H1 (cell line): Measurements from ENCODE around the gene AP1G2. TPM values are rescaled to one million over a fixed set of nuclear protein-coding genes. Genes with fewer than 3 reads are reported as not detected.
A peak's percentile ranks its signal among the peaks of the same experiment; 100 is the strongest.

Source experiments
- CTCF ChIA-PET: fragments of 300-600 bp; sonication (Branson Sonifier 250); formaldehyde crosslinking; loops from one replicate; lab custom pipeline; 2021; ENCODE audit not compliant: partially characterized antibody; lab: Charles Lee
- POLR2A ChIA-PET: fragments of 300-600 bp; sonication (Branson Sonifier 250); formaldehyde crosslinking; loops from one replicate; lab custom pipeline; 2021; ENCODE audit warnings: inconsistent platforms; ENCODE audit not compliant: partially characterized antibody; lab: Charles Lee
- DNase-seq, 2 experiments: peaks; one replicate each; pipeline versions ENCODE4 v3.0.0 to v3.0.0-alpha.2; 2010 to 2022; ENCODE audit warnings: low spot score in 2 of 2, low read depth in 1 of 2, mixed read lengths in 1 of 2
- FAIRE-seq: peaks from 2 replicates; lab custom pipeline; 2011; peaks lifted over from hg19 to GRCh38; lab: Jason Lieb, UNC
- H2AFZ ChIP-seq: 2 replicates; pipeline ENCODE4 v1.8.1; 2012; ENCODE audit warnings: low read length, inconsistent platforms
- H2AK5ac ChIP-seq: 2 replicates; pipeline ENCODE4 v1.6.1; 2013; ENCODE audit warnings: low read depth, low read length
- H2BK120ac ChIP-seq: replicated peaks from 2 replicates; pipeline ENCODE3; 2013; ENCODE audit warnings: low read depth, low read length, inconsistent platforms
- H2BK12ac ChIP-seq: 2 replicates; pipeline ENCODE4 v1.6.1; 2013; ENCODE audit warnings: low read depth, low read length
- H2BK15ac ChIP-seq: 2 replicates; pipeline ENCODE4 v1.6.1; 2013; ENCODE audit warnings: low read length
- H2BK20ac ChIP-seq: 2 replicates; pipeline ENCODE4 v1.6.1; 2013; ENCODE audit warnings: low read length
- H2BK5ac ChIP-seq: 2 replicates; pipeline ENCODE4 v1.6.1; 2013; ENCODE audit warnings: low read depth, low read length
- H3K14ac ChIP-seq: 2 replicates; pipeline ENCODE4 v1.6.1; 2013; ENCODE audit warnings: inconsistent platforms; ENCODE audit not compliant: insufficient read length
- H3K18ac ChIP-seq: 2 replicates; pipeline ENCODE4 v1.6.1; 2013; ENCODE audit warnings: low read length; ENCODE audit errors: extremely low read depth
- H3K23ac ChIP-seq: 2 replicates; pipeline ENCODE4 v1.6.1; 2013; ENCODE audit warnings: inconsistent platforms; ENCODE audit not compliant: insufficient read length
- H3K23me2 ChIP-seq: 2 replicates; pipeline ENCODE4 v1.6.1; 2013; ENCODE audit warnings: low read depth, low read length
- H3K27ac ChIP-seq: 2 replicates; pipeline ENCODE4 v1.6.1; 2011; ENCODE audit warnings: low read depth, low read length, inconsistent platforms
- H3K27me3 ChIP-seq, 4 experiments: replicated peaks in 1 of 4; 1 replicate in 1 of 4; 2 replicates in 3 of 4; pipeline versions ENCODE4 v1.6.1 to v1.8.1; 2011 to 2013; ENCODE audit warnings: low read length in 3 of 4, mild to moderate bottlenecking in 3 of 4, inconsistent platforms in 2 of 4, mixed read lengths in 2 of 4, moderate library complexity in 1 of 4; ENCODE audit not compliant: control insufficient read depth in 3 of 4, insufficient read depth in 3 of 4; ENCODE audit errors: extremely low read depth in 1 of 4
- H3K36me3 ChIP-seq, 4 experiments: 2 replicates each; pipeline versions ENCODE4 v1.6.1 to v1.8.1; 2011 to 2013; ENCODE audit warnings: mild to moderate bottlenecking in 4 of 4, low read length in 3 of 4, moderate library complexity in 2 of 4, control low read depth in 1 of 4, inconsistent platforms in 1 of 4; ENCODE audit not compliant: insufficient read depth in 4 of 4, control insufficient read depth in 2 of 4
- H3K4ac ChIP-seq: replicated peaks from 2 replicates; pipeline ENCODE3; 2013; ENCODE audit warnings: low read length, low read depth, mixed read lengths, inconsistent platforms; ENCODE audit not compliant: insufficient read length
- H3K4me1 ChIP-seq, 4 experiments: replicated peaks in 1 of 4; 1 replicate in 1 of 4; 2 replicates in 3 of 4; pipeline versions ENCODE4 v1.6.1 to v1.8.1; 2011 to 2013; ENCODE audit warnings: low read length in 3 of 4, inconsistent platforms in 2 of 4, mixed read lengths in 1 of 4; ENCODE audit not compliant: insufficient read depth in 4 of 4, control insufficient read depth in 3 of 4
- H3K4me2 ChIP-seq, 2 experiments: 2 replicates each; pipeline versions ENCODE4 v1.6.1 to v1.8.1; 2011 to 2013; ENCODE audit warnings: low read depth in 2 of 2, low read length in 2 of 2, control low read depth in 1 of 2, inconsistent platforms in 1 of 2, mild to moderate bottlenecking in 1 of 2; ENCODE audit not compliant: insufficient read depth in 1 of 2
- H3K4me3 ChIP-seq, 4 experiments: fragments of 200-600, 300-600 bp in 1 of 4; sonication (generic), shearing (Covaris generic), sonication (Bioruptor Twin) in 1 of 4; 2 replicates each; pipeline versions ENCODE4 v1.5.1 to v1.8.1; 2011 to 2016; ENCODE audit warnings: low read length in 4 of 4, low read depth in 3 of 4, control low read depth in 2 of 4, inconsistent platforms in 2 of 4, mild to moderate bottlenecking in 2 of 4, mixed read lengths in 1 of 4, moderate library complexity in 1 of 4; ENCODE audit not compliant: insufficient read depth in 2 of 4; ENCODE audit errors: extremely low read depth in 1 of 4
- H3K56ac ChIP-seq: replicated peaks from 2 replicates; pipeline ENCODE3; 2013; ENCODE audit warnings: low read depth, mild to moderate bottlenecking, mixed read lengths, low read length, inconsistent platforms; ENCODE audit not compliant: insufficient read length
- H3K79me1 ChIP-seq: 2 replicates; pipeline ENCODE4 v1.6.1; 2013; ENCODE audit warnings: low read depth, low read length, control low read depth
- H3K79me2 ChIP-seq, 2 experiments: 2 replicates each; pipeline versions ENCODE4 v1.6.1 to v1.8.1; 2012 to 2013; ENCODE audit warnings: low read length in 2 of 2, mild to moderate bottlenecking in 2 of 2, inconsistent platforms in 1 of 2; ENCODE audit not compliant: insufficient read depth in 2 of 2, control insufficient read depth in 1 of 2
- H3K9ac ChIP-seq, 4 experiments: replicated peaks in 1 of 4; 1 replicate in 1 of 4; 2 replicates in 3 of 4; pipeline versions ENCODE4 v1.6.1 to v1.8.1; 2011 to 2013; ENCODE audit warnings: low read depth in 3 of 4, low read length in 3 of 4, control low read depth in 2 of 4, mild to moderate bottlenecking in 2 of 4, moderate library complexity in 2 of 4, inconsistent platforms in 1 of 4; ENCODE audit errors: extremely low read depth in 1 of 4
- H3K9me3 ChIP-seq, 2 experiments: 2 replicates each; pipeline versions ENCODE4 v1.6.1 to v1.8.1; 2012 to 2013; ENCODE audit warnings: mild to moderate bottlenecking in 2 of 2, moderate library complexity in 2 of 2, control low read depth in 1 of 2, inconsistent platforms in 1 of 2, low read depth in 1 of 2, low read length in 1 of 2, mixed read lengths in 1 of 2; ENCODE audit not compliant: insufficient read depth in 2 of 2
- H4K20me1 ChIP-seq, 2 experiments: replicated peaks in 1 of 2; 2 replicates each; pipeline versions ENCODE3 to v1.8.1; 2011 to 2013; ENCODE audit warnings: inconsistent platforms in 2 of 2, low read length in 2 of 2, mild to moderate bottlenecking in 1 of 2; ENCODE audit not compliant: insufficient read depth in 2 of 2, control insufficient read depth in 1 of 2
- H4K5ac ChIP-seq: 2 replicates; pipeline ENCODE4 v1.6.1; 2013; ENCODE audit warnings: low read length, low read depth, mixed read lengths, inconsistent platforms; ENCODE audit not compliant: insufficient read length
- H4K8ac ChIP-seq: 2 replicates; pipeline ENCODE4 v1.8.0; 2013; ENCODE audit warnings: mild to moderate bottlenecking, moderate library complexity, low read length, inconsistent platforms; ENCODE audit not compliant: insufficient read depth; ENCODE audit errors: extremely low read depth
- H4K91ac ChIP-seq: replicated peaks from 2 replicates; pipeline ENCODE3; 2013; ENCODE audit warnings: low read length, mixed read lengths, inconsistent platforms; ENCODE audit not compliant: insufficient read length
- CHD2 ChIP-seq: IDR thresholded peaks from 2 replicates; pipeline ENCODE4 v1.6.1; 2012; ENCODE audit warnings: low read length, improper control_type of control experiment
- CREB1 ChIP-seq: IDR thresholded peaks from 2 replicates; pipeline ENCODE4 v1.6.1; 2012; ENCODE audit warnings: inconsistent platforms
- SRF ChIP-seq: IDR thresholded peaks from 2 replicates; pipeline ENCODE4 v1.6.1; 2011; ENCODE audit warnings: mild to moderate bottlenecking, low read depth, low read length, moderate library complexity
- polyA plus RNA-seq, 7 experiments: library from polyadenylated mRNA; depleted of rRNA in 3 of 7; stranded (reverse) in 5 of 7; unstranded in 2 of 7; fragments of >200 nt in 5 of 7; fragments of 200-250 nt in 2 of 7; gene quantifications; 1 replicate in 5 of 7; 2 replicates in 1 of 7; 4 replicates in 1 of 7; pipeline versions ENCODE4 v1.2.1 to v1.2.3, GENCODE V29; 2011 to 2013; ENCODE audit warnings: missing spikeins in 2 of 7, mixed read lengths in 2 of 7
- total RNA-seq: library from RNA; stranded (reverse); fragmentation: NEBNext Ultra II Directional; extraction: Animal tissue kit (Norgen Biotek cat#: 25700); gene quantifications from 2 replicates; pipeline ENCODE4 v1.2.1, GENCODE V29; 2021

AP1G2 gene
- total and polyA plus RNA-seq, 2 of the 8 experiments (the other 6 are each of a cell fraction or from before 2014, with no cell fraction given): 70.9 to 134 TPM

DNA sequence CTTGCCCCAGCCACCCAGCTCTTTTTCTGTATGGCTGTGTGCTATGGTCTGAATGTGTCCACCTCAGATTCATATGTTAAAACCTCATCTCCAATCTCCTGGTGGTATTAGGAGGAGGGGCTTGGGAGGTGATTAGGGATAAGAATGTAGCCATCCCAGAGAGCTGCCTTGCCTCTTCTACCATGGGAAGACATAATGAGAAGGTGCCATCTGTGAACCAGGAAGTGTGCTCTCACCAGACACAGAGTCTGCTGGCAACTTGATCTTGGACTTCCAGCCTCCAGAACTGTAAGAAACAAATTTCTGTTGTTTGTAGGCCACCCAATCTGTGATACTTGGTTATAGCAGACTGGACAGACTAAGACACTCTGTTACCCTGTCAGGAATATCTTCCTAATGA is 33.8 kb upstream of the AP1G2 start:
- H4K8ac ChIP-seq: no peak overlapping the region
- no peak overlapping the region for H2BK15ac ChIP-seq
- no peak overlapping the region for H2BK120ac ChIP-seq
- DNase-seq: no peak
- no peak overlapping the region for H4K5ac ChIP-seq
- H3K36me3 ChIP-seq: no peaks in the 10 kb centered on the region
- no peak for FAIRE-seq
- H3K79me2 ChIP-seq: no peaks in the 10 kb centered on the region
- H3K4me2 ChIP-seq: no peak overlapping the region
- no peaks in the 10 kb centered on the region; a peak in 1 of 4 replicates for H3K9me3 ChIP-seq
- H2AK5ac ChIP-seq: no peak overlapping the region
- H4K91ac ChIP-seq: no peak overlapping the region
- no peaks in the 10 kb centered on the region for H3K79me1 ChIP-seq
- no peak overlapping the region for H2BK20ac ChIP-seq
- H3K4ac ChIP-seq: no peak overlapping the region
- H2AFZ ChIP-seq: no peak overlapping the region
- H3K27ac ChIP-seq: no peak overlapping the region
- H3K4me3 ChIP-seq: no peak overlapping the region
- ChIA-PET POLR2A (interaction anchor here (0.6 to 1.9 kb wide), 2 partner anchors 16 to 18 kb away, joined by 3 to 4 read pairs; no protein-coding TSS in a partner anchor), CTCF (interaction anchor here (0.9 to 2.0 kb wide), 4 partner anchors 12 to 329 kb away, joined by 4 to 5 read pairs (median 4); no protein-coding TSS in a partner anchor)
- no peak overlapping the region for H3K23ac ChIP-seq
- TF ChIP-seq CHD2 (no peak), CREB1 (no peak), SRF (no peak)
- H3K27me3 ChIP-seq: no peaks in the 10 kb centered on the region
- no peak overlapping the region for H3K56ac ChIP-seq
- no peak overlapping the region for H3K9ac ChIP-seq
- H3K18ac ChIP-seq: no peak overlapping the region
- H2BK12ac ChIP-seq: 0 out of 2 replicates have a peak overlapping the region, but pooled peaks have one; percentile 11
- no peaks in the 10 kb centered on the region; the same call in 1 of the 2 replicates for H3K23me2 ChIP-seq
- no peaks in the 10 kb centered on the region for H3K4me1 ChIP-seq
- H2BK5ac ChIP-seq: no peak overlapping the region
- H4K20me1 ChIP-seq: no peaks in the 10 kb centered on the region
- no peak overlapping the region for H3K14ac ChIP-seq
